ENCODE results near the gene GLCE. TPM values are rescaled to one million over a fixed set of nuclear protein-coding genes. Genes with fewer than 3 reads are reported as not detected.

Gene GLCE
- total RNA-seq, 4 donors from 2014 or later, result 10.7 to 24.5 (median 16.2) TPM

DNA sequence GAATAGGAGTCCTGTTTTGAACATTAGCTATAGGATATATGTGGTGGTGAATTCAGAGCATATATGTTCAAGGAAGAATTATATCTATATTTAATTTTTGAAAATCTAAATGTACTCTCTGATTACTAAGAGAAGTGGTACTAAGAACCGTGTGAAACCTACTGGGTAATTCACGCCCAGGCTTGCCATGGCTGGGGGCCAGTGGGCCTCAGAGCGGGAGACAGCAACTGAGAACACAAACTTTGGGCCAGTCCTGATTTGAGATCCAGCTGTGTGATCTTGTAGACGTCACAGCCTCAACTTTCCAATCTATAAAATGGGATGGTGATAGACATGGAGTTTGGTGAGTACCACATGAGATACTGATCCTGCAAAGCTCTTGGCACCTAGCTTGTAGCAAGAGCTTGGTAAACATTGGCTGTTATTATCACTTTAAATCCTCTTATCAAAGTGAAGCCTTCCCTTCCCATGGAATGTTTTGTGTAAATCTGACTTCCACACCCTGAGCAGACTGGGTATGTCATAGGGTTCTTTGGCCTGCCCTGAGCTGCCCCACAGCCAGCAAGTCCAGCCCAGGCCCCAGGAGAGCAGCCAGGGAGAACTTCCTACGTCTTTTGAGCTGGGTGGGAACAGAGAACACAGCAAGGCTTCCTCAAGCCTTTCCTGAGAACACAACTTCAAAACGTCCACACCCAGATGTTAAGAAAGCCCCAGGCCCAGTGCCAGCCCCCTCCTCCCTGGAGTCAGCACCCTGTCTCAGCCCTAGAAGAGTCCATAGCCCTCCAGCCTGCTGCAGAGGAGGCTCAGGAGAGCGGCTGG lies 130.1 kb downstream of the GLCE start:
- TF ChIP-seq, protein P1, sequence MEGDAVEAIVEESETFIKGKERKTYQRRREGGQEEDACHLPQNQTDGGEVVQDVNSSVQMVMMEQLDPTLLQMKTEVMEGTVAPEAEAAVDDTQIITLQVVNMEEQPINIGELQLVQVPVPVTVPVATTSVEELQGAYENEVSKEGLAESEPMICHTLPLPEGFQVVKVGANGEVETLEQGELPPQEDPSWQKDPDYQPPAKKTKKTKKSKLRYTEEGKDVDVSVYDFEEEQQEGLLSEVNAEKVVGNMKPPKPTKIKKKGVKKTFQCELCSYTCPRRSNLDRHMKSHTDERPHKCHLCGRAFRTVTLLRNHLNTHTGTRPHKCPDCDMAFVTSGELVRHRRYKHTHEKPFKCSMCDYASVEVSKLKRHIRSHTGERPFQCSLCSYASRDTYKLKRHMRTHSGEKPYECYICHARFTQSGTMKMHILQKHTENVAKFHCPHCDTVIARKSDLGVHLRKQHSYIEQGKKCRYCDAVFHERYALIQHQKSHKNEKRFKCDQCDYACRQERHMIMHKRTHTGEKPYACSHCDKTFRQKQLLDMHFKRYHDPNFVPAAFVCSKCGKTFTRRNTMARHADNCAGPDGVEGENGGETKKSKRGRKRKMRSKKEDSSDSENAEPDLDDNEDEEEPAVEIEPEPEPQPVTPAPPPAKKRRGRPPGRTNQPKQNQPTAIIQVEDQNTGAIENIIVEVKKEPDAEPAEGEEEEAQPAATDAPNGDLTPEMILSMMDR (IDR thresholded peaks at IDR 0.05; ENCODE audit: low read depth), result no peak

DNA sequence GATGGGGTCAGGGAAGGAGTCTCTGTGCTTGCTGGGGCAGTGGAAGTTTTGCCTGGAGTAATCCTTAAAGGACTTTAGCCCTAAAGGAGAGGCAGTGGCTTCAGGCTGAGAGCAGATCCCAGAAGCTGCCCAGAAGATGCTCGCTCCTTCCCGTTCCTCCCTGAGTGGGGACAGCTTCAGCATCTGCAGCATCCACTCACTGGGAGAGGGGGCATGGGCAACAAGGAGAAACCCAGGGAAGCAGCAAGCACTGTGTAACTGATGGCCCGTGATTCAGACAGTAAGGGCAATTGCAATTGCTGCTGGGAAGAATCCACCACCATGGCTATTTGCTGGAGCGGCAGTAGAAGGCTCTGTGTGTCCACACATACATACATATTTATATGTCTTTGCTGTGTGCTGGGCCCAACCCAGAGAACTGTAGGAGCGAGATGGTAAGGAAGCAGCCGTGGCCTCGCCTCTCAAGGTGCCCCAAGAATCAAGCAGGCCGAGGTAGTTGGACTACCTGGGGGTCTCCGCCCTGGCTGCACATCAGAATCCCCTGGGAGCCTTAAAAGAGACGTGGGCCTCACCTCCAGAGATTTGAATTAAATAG lies 132.5 kb downstream of the GLCE start:
- TF ChIP-seq, protein P1 (IDR thresholded peaks at IDR 0.05; ENCODE audit: low read depth), result no peak

DNA sequence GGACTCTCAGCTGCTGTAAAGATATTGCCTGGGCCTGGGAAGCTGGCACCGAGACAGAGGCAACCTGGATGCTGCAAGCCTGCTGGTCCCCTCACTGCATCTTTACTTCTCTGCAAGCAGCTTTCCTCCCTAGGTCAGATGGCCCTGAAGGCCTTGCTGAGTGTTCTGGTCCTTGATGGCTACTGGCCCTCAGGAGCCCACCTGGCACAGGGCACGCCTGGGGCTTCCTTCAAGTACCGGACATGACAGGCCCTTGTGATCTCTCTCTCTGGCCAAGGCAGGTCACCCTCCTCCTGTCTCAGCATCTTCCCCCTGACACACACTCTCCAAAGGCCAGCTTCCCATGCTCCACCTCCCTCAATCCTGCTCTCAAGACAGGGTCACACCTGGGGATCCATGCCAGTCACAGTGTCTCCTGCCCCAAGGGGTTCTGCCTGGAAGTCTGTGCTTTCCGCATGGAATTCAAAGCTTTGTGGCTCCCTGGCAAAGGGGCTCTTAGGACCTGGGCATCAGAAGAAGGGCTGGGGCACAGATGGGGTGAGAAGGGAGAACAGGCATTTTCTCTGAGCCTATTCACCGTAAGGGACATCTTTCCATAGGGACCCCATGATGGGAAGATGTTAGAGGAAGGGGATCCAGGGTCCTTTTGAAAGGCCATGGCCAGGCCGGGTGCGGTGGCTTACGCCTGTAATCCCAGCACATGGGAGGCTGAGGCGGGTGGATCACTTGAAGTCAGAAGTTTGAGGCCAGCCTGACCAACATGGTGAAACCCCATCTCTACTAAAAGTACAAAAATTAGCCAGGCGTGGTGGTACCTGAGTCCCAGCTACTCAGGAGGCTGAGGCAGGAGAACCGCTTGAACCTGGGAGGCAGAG lies 133.5 kb downstream of the GLCE start:
- TF ChIP-seq, protein P1 (IDR thresholded peaks at IDR 0.05; ENCODE audit: low read depth), result no peak

DNA sequence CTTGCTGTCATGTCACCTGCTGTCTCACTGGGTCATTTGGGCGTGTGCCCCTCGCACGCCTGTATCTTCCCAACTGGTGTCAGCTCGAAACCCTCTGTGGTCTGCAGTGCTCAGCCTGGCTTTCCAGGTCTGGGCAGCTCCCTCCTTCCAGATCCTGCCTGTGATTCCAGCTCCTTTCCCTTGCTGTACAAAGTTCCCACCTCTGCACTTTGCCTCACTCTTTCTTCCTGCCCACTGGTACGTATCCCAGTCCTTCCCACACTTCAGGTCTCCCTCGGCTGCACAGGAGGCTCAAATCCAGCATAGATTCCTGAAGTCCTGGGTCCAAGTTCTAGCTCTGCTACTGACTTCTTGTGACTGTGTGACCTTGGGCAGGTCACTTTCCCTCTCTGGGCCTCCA lies 136.2 kb downstream of the GLCE start:
- TF ChIP-seq, protein P1 (IDR thresholded peaks at IDR 0.05; ENCODE audit: low read depth), result no peak

DNA sequence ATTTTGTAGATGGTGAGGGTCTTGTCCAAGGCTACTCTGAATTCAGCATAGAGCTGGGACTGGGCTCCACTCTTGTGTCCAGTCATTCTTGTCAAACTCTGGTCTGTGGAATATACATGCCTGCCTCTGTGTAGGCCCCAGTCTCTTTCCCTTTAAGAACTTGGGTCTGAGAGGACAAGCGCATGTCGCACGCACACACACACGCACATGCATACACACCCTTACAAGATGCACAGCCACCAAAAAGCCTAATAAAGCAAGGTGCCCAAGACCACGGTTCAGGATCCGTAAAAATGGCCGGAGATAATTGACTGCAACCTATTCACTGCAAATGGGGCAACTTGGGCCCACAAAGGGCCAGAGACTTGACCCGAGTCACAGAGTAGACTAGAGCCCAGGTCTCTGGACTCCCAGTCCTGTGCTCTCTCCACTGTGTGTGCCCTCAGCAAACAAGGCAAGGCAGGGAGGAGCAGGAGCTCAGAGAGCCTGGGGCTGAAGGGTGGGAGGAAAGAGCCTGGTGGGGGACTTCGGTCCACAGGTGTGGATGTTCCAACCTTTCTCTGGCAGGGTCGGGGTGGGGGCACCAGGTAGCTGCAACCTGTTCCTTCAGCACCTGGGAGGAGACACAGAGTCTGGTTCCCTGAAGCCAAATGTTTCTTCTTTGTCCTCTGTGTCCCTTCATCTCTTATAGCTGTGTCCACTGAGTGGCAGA lies 137.4 kb downstream of the GLCE start:
- TF ChIP-seq, protein P1 (IDR thresholded peaks at IDR 0.05; ENCODE audit: low read depth), result no peak

DNA sequence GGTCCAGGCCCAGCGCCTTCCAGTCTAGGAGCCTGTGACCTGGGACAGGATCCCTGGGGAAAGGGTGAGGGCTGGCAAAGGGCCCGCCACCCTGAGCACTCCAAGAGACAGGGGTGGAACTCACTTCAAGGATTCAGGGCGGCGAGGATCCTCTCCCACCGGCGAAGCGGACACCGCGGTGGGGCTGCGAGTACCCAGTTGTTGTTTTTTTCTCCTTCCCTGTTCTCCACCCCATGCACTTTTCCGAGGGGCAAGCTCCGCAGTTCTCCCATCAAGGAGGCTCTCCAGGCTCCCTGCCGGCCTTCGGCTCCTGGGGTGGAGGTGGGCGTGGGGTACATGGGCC lies 137.9 kb downstream of the GLCE start:
- TF ChIP-seq, protein P1 (IDR thresholded peaks at IDR 0.05; ENCODE audit: low read depth), result no peak
